ENCODE data around the gene FZD2. TPM values are rescaled to one million over a fixed set of nuclear protein-coding genes. Genes with fewer than 3 reads are reported as not detected.

The FZD2 gene
- total RNA-seq, 1 experiment from 2014 or later, result 23.7 TPM

- no peaks in the 10 kb centered on the region for H3K9me3 ChIP-seq (ENCODE audit: low read depth, low read length, poor library complexity, severe bottlenecking)
- no peaks in the 10 kb centered on the region for H3K4me1 ChIP-seq (ENCODE audit: insufficient read depth, low read length, poor library complexity, severe bottlenecking)
- CTCF ChIA-PET, result no interaction called here
- no TSS peak for BruUV-seq (replicated peaks)
- no peak overlapping the region for H3K4me3 ChIP-seq (ENCODE audit: low read depth, low read length, poor library complexity, severe bottlenecking)
- no peaks in the 10 kb centered on the region for H3K27me3 ChIP-seq (replicated peaks; ENCODE audit: insufficient read depth, low read depth, low read length, poor library complexity)
- no peaks in the 10 kb centered on the region for H3K36me3 ChIP-seq (ENCODE audit: insufficient read depth, low read length, poor library complexity, severe bottlenecking)
- intact Hi-C loops (cut with micrococcal nuclease; ENCODE audit: unreplicated experiment), result no loop called here
- POLR2A ChIA-PET (ENCODE audit: low non-redundant PET), result no interaction called here
- no peak for DNase-seq (ENCODE audit: low spot score)
- H3K27ac ChIP-seq (ENCODE audit: low read depth, low read length, poor library complexity, severe bottlenecking), result no peak overlapping the region
- TF ChIP-seq CTCF (conservative IDR thresholded peaks at IDR 0.05; ENCODE audit: low read depth, low read length), result no peak
- no peak for TF ChIP-seq EZH2 (IDR thresholded peaks at IDR 0.05; ENCODE audit: borderline replicate concordance, low read depth, low read length, poor library complexity, severe bottlenecking)
Observed at GRCh38 chr17:44598329-44598728, 41.0 kb downstream of the FZD2 start.

GRCh38 chr17:44598932-44599297 is 41.6 kb downstream of the FZD2 start:
- ChIA-PET CTCF (no interaction called here), POLR2A (ENCODE audit: low non-redundant PET) (no interaction called here)
- TF ChIP-seq EZH2 (IDR thresholded peaks at IDR 0.05; ENCODE audit: borderline replicate concordance, low read depth, low read length, poor library complexity, severe bottlenecking) (no peak), CTCF (conservative IDR thresholded peaks at IDR 0.05; ENCODE audit: low read depth, low read length) (no peak)
- H3K4me3 ChIP-seq (ENCODE audit: low read depth, low read length, poor library complexity, severe bottlenecking), result no peak overlapping the region
- no peaks in the 10 kb centered on the region for H3K9me3 ChIP-seq (ENCODE audit: low read depth, low read length, poor library complexity, severe bottlenecking)
- intact Hi-C loops (cut with micrococcal nuclease; ENCODE audit: unreplicated experiment), result no loop called here
- H3K36me3 ChIP-seq (ENCODE audit: insufficient read depth, low read length, poor library complexity, severe bottlenecking), result no peaks in the 10 kb centered on the region
- no peak for DNase-seq (ENCODE audit: low spot score)
- H3K27ac ChIP-seq (ENCODE audit: low read depth, low read length, poor library complexity, severe bottlenecking), result no peak overlapping the region
- H3K4me1 ChIP-seq (ENCODE audit: insufficient read depth, low read length, poor library complexity, severe bottlenecking), result no peaks in the 10 kb centered on the region
- no peaks in the 10 kb centered on the region for H3K27me3 ChIP-seq (replicated peaks; ENCODE audit: insufficient read depth, low read depth, low read length, poor library complexity)
- no TSS peak for BruUV-seq (replicated peaks)

GRCh38 chr17:44599298-44600175 is 42.3 kb downstream of the FZD2 start:
- DNase-seq (ENCODE audit: low spot score), result no peak
- Histone ChIP-seq H3K36me3 (ENCODE audit: insufficient read depth, low read length, poor library complexity, severe bottlenecking) (no peaks in the 10 kb centered on the region), H3K9me3 (ENCODE audit: low read depth, low read length, poor library complexity, severe bottlenecking) (no peaks in the 10 kb centered on the region), H3K4me3 (ENCODE audit: low read depth, low read length, poor library complexity, severe bottlenecking) (no peak overlapping the region), H3K27me3 (replicated peaks; ENCODE audit: insufficient read depth, low read depth, low read length, poor library complexity) (no peaks in the 10 kb centered on the region), H3K27ac (ENCODE audit: low read depth, low read length, poor library complexity, severe bottlenecking) (no peak overlapping the region), H3K4me1 (ENCODE audit: insufficient read depth, low read length, poor library complexity, severe bottlenecking) (no peaks in the 10 kb centered on the region)
- intact Hi-C loops (cut with micrococcal nuclease; ENCODE audit: unreplicated experiment), result no loop called here
- no peak for TF ChIP-seq CTCF (conservative IDR thresholded peaks at IDR 0.05; ENCODE audit: low read depth, low read length)
- TF ChIP-seq EZH2 (IDR thresholded peaks at IDR 0.05; ENCODE audit: borderline replicate concordance, low read depth, low read length, poor library complexity, severe bottlenecking), result no peak
- POLR2A ChIA-PET (ENCODE audit: low non-redundant PET), result no interaction called here
- CTCF ChIA-PET, result no interaction called here
- BruUV-seq (replicated peaks), result no TSS peak
